Breast epithelium (tissue), 4 donors: ENCODE measurements around the gene MFN2. TPM values are rescaled to one million over a fixed set of nuclear protein-coding genes. Genes with fewer than 3 reads are reported as not detected.

ENCODE experiments used
- DNase-seq, 2 donors: peaks; one replicate each; pipeline ENCODE4 v3.0.0-alpha.2; 2019; ENCODE audit warnings: low spot score in 2 of 2
- H3K27ac ChIP-seq, 2 donors: fragments of 200-600 bp; sonication (generic) in 1 of 2; one replicate each; pipeline ENCODE4 v1.5.1; 2016 to 2019; ENCODE audit warnings: mild to moderate bottlenecking in 1 of 2
- H3K27me3 ChIP-seq, 2 donors: fragments of 200-600 bp; sonication (generic) in 1 of 2; one replicate each; pipeline versions ENCODE4 v1.5.1 to v1.6.0; 2017 to 2019; ENCODE audit warnings: control low read depth in 1 of 2, mild to moderate bottlenecking in 1 of 2
- H3K36me3 ChIP-seq: fragments of 200-600 bp; one replicate; pipeline ENCODE4 v1.5.1; 2019
- H3K4me1 ChIP-seq, 2 donors: fragments of 200-600 bp; sonication (generic); one replicate each; pipeline ENCODE4 v1.5.1; 2016 to 2019; ENCODE audit warnings: control low read depth in 1 of 2
- H3K4me3 ChIP-seq, 3 donors: fragments of 200-600 bp; sonication (generic); 1 replicate in 2 of 3; 2 replicates in 1 of 3; pipeline ENCODE4 v1.5.1; 2016 to 2019; ENCODE audit warnings: mild to moderate bottlenecking in 3 of 3, moderate library complexity in 2 of 3
- H3K9me3 ChIP-seq, 2 donors: fragments of 200-600 bp; sonication (generic) in 1 of 2; one replicate each; pipeline ENCODE4 v1.5.1; 2016 to 2019; ENCODE audit warnings: control low read depth in 1 of 2
- CTCF ChIP-seq, 3 donors: fragments of 450-650 bp; IDR thresholded peaks; one replicate each; pipeline ENCODE4 v1.5.1; 2016 to 2017; ENCODE audit warnings: antibody characterized with exemption in 3 of 3, mild to moderate bottlenecking in 3 of 3, moderate library complexity in 3 of 3
- POLR2A ChIP-seq: fragments of 450-650 bp; IDR thresholded peaks from one replicate; pipeline ENCODE4 v1.6.1; 2016; ENCODE audit warnings: antibody characterized with exemption, mild to moderate bottlenecking, moderate library complexity
- POLR2AphosphoS5 ChIP-seq, 3 donors: sonication (generic); formaldehyde crosslinking; IDR thresholded peaks; one replicate each; pipeline ENCODE4 v1.6.1; 2017; ENCODE audit warnings: antibody characterized with exemption in 3 of 3
- intact Hi-C: fragments of 100-400 bp; cut with DNase I; formaldehyde crosslinking; loops from one replicate; pipeline ENCODE4 v1.15.1; 2023; ENCODE audit warnings: low total_unique reads
- total RNA-seq, 3 donors: library from RNA; depleted of rRNA; stranded (reverse); fragments of >200 nt; gene quantifications; one replicate each; pipeline ENCODE4 v1.1.0, GENCODE V29; 2016

Gene MFN2
- total RNA-seq, 3 donors from 2014 or later: 51.4 to 64.9 (median 62.1) TPM

DNA sequence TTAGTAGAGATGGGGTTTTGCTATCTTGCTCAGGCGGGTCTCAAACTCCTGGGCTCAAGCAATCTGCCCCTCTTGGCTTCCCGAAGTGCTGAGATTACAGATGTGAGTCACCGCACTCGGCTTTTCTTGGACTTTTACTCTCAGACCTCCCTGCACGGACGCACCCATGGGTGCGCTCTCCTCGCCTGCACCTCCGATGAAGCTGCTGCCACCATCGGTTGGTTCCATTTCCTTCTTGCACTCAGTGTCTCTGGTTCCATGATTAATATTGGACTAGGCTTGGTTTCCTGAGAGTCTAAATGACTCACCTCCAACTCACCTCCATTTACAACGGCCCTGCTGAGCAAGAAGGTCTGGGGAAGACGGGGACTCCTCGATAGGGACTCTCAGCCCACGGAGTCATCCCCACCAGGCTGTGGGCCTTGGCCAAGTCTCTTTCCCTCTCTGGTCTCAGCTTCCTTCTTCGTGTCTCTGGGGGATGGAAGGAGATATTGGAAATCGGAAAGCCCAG lies 76.1 kb downstream of the MFN2 start:
- Histone ChIP-seq H3K4me1 (no peaks in the 10 kb centered on the region), H3K36me3 (no peaks in the 10 kb centered on the region), H3K4me3 (no peak overlapping the region), H3K9me3 (no peaks in the 10 kb centered on the region), H3K27ac (no peak overlapping the region), H3K27me3 (no peaks in the 10 kb centered on the region)
- no peak for TF ChIP-seq POLR2A
- TF ChIP-seq POLR2AphosphoS5 (IDR thresholded peaks at IDR 0.05): no peak
- no peak for TF ChIP-seq CTCF (IDR thresholded peaks at IDR 0.05)
- intact Hi-C loops: no loop called here
- no peak for DNase-seq

GRCh38 chr1:12057382-12057781 lies 77.1 kb downstream of the MFN2 start:
- H3K27me3 ChIP-seq: no peaks in the 10 kb centered on the region
- no peaks in the 10 kb centered on the region for H3K4me1 ChIP-seq
- intact Hi-C loops: no loop called here
- no peak for DNase-seq
- H3K4me3 ChIP-seq: no peak overlapping the region
- no peak for TF ChIP-seq POLR2A
- no peak for TF ChIP-seq CTCF (IDR thresholded peaks at IDR 0.05)
- TF ChIP-seq POLR2AphosphoS5 (IDR thresholded peaks at IDR 0.05): no peak
- no peak overlapping the region for H3K27ac ChIP-seq
- H3K9me3 ChIP-seq: no peaks in the 10 kb centered on the region
- no peaks in the 10 kb centered on the region for H3K36me3 ChIP-seq

DNA sequence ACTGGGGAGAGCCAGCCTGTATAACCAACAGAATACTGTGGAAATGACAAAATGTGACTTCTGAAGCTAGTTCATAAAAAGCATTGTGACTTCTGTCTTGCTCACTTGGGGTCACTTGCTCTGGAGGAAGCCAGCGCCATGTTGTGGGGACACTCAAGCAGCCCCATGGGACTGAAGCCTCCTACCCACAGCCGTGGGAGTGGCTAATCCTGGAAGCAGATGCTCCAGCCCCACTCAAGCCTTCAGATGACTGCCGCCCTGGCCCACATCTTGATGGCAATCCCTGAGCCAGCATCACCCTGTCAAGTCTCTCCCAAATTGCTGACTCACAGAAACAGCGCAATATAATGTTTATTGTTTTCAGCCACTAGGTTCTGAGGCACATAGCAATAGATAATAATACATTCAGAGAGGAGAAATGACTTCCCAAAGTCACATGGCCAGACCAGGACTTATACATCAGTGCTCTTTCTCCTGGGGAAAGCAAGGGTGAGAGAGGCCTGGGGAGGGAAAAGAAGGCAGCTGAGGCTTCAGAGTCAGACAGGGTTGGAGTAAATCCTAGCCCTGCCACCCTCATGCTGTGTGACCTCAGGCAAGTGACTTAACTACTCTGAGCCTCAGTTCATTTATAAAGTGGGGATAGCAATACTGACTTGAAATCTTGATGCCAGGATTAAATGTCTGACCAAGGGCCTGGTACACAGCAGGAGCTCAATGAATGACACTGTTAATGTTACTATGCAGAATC lies 77.9 kb downstream of the MFN2 start:
- TF ChIP-seq POLR2A (no peak), CTCF (IDR thresholded peaks at IDR 0.05) (no peak), POLR2AphosphoS5 (IDR thresholded peaks at IDR 0.05) (no peak)
- Histone ChIP-seq H3K36me3 (no peaks in the 10 kb centered on the region), H3K4me1 (peaks cover 0 to 2% of the 10 kb centered on the region in 2 donors), H3K4me3 (no peak overlapping the region), H3K27ac (no peak overlapping the region), H3K9me3 (no peaks in the 10 kb centered on the region), H3K27me3 (peaks cover 0 to 3% of the 10 kb centered on the region in 2 donors)
- no peak for DNase-seq
- intact Hi-C loops: no loop called here

DNA sequence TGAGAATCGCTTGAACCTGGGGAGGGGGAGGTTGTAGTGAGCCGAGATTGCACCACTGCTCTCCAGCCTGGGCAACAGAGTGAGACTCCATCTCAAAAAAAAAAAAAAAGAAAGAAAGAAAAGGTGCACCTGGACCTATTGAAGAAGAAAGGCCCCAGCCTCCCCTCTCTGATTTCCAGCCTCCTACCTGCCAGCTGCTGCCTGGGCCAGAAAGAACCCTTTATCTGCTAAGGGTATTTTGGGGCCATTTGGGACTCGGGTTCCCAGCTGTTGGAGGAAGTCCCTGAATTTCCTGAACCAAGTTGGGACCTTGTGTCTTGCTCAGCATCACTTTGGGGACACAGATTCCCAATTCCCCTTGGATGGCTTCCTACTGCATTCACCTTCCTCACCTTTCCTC lies 79.0 kb downstream of the MFN2 start:
- H3K36me3 ChIP-seq: no peaks in the 10 kb centered on the region
- H3K4me1 ChIP-seq: peaks cover 0 to 7% of the 10 kb centered on the region in 2 donors
- H3K9me3 ChIP-seq: no peaks in the 10 kb centered on the region
- H3K4me3 ChIP-seq: no peak overlapping the region
- peaks cover 3 to 14% of the 10 kb centered on the region in 2 donors for H3K27me3 ChIP-seq
- no peak for DNase-seq
- no peak overlapping the region for H3K27ac ChIP-seq
- intact Hi-C loops: no loop called here
- TF ChIP-seq POLR2AphosphoS5 (IDR thresholded peaks at IDR 0.05) (no peak), POLR2A (no peak), CTCF (IDR thresholded peaks at IDR 0.05) (no peak)

DNA sequence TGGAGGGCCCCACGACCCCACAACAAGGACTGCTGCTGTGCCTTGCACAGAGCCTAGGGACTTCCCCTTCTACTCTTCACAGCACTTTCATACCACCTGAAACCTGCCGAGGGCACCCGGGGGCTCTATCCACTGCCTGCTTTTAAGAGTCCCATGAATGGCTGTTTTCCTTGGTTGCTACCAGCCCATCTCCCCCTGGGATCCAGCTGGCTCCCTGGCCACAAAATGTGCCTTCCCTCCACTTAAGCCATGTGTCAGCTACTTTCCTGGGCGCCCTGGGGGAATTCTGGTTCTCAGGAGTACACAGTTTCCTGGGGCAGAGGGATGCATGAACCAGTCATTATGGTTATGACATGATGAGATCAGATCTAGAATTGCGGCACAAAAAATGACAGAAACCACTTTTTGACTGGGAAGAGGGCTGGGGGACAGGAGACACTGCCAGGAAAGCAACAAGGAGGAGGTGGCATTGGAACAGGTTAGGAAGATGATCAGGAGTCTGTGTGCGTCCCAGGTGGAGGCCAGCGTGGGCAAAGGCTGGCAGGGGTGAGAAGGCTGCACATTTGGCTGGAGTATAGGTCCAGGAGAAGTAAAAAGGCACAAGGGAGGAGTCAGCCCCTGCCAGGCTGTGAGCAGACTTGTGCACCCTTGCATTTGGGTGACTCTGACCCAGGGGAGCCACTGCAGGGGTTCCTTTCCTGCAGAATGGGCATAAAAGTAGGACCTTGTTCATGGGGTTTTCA lies 79.6 kb downstream of the MFN2 start:
- TF ChIP-seq POLR2AphosphoS5 (IDR thresholded peaks at IDR 0.05): no peak
- no peak for TF ChIP-seq POLR2A
- TF ChIP-seq CTCF (IDR thresholded peaks at IDR 0.05): no peak
- Histone ChIP-seq H3K27ac (no peak overlapping the region), H3K36me3 (no peaks in the 10 kb centered on the region), H3K4me3 (no peak overlapping the region), H3K27me3 (peaks cover 3 to 19% of the 10 kb centered on the region in 2 donors), H3K4me1 (peaks cover 0 to 7% of the 10 kb centered on the region in 2 donors), H3K9me3 (no peaks in the 10 kb centered on the region)
- no peak for DNase-seq
- intact Hi-C loops: no loop called here
